Neural cell (in vitro differentiated cells): ENCODE measurements around the gene CFDP1. TPM values are rescaled to one million over a fixed set of nuclear protein-coding genes. Genes with fewer than 3 reads are reported as not detected.

Experiments used
- H2AFZ ChIP-seq: fragments of 200-600, 300-800 bp; sonication (generic), shearing (Covaris generic); 2 replicates; pipeline ENCODE4 v1.6.0; 2014; ENCODE audit warnings: low read depth, mild to moderate bottlenecking, antibody characterized with exemption, low read length, moderate library complexity
- H3F3A ChIP-seq: fragments of 200-600 bp; shearing (Covaris generic); 2 replicates; pipeline ENCODE4 v1.6.1; 2016; ENCODE audit warnings: mild to moderate bottlenecking, moderate library complexity, mixed read lengths, antibody characterized with exemption, low read length; ENCODE audit not compliant: insufficient read depth, poor library complexity, severe bottlenecking
- H3K27ac ChIP-seq: fragments of 200-600, 300-800 bp; sonication (generic), shearing (Covaris generic); 2 replicates; pipeline ENCODE4 v1.5.1; 2014; ENCODE audit warnings: mild to moderate bottlenecking, low read length, moderate library complexity
- H3K27me3 ChIP-seq: fragments of 300-800, 200-600 bp; sonication (generic), shearing (Covaris generic); 2 replicates; pipeline ENCODE4 v1.6.0; 2014; ENCODE audit warnings: mild to moderate bottlenecking, low read depth, low read length, moderate library complexity; ENCODE audit not compliant: insufficient read depth
- H3K36me3 ChIP-seq: fragments of 300-800, 200-600 bp; sonication (generic), shearing (Covaris generic); 2 replicates; pipeline ENCODE4 v1.5.1; 2014; ENCODE audit warnings: mild to moderate bottlenecking, antibody characterized with exemption, low read length, moderate library complexity; ENCODE audit not compliant: insufficient read depth
- H3K4me2 ChIP-seq: fragments of 300-800, 200-600 bp; sonication (generic), shearing (Covaris generic); 2 replicates; pipeline ENCODE4 v1.6.0; 2014; ENCODE audit warnings: mild to moderate bottlenecking, low read length
- H3K4me3 ChIP-seq: fragments of 300-800, 200-600 bp; sonication (generic), shearing (Covaris generic); 2 replicates; pipeline ENCODE4 v1.5.1; 2014; ENCODE audit warnings: mild to moderate bottlenecking, low read length, moderate library complexity
- H3K79me2 ChIP-seq: fragments of 200-600 bp; shearing (Covaris generic); replicated peaks from 2 replicates; pipeline ENCODE4 v1.6.0; 2014; ENCODE audit warnings: mild to moderate bottlenecking, low read length, moderate library complexity; ENCODE audit not compliant: insufficient read depth
- H3K9ac ChIP-seq: fragments of 300-800, 200-600 bp; sonication (generic), shearing (Covaris generic); 2 replicates; pipeline ENCODE4 v1.6.1; 2016; ENCODE audit warnings: mild to moderate bottlenecking, low read length, mixed read lengths
- H3K9me2 ChIP-seq: fragments of 200-600 bp; shearing (Covaris generic); 2 replicates; pipeline ENCODE4 v1.6.1; 2016; ENCODE audit warnings: mild to moderate bottlenecking, low read length, mixed read lengths; ENCODE audit not compliant: insufficient read depth
- H3K9me3 ChIP-seq: fragments of 200-600, 300-800 bp; sonication (generic), shearing (Covaris generic); 2 replicates; pipeline ENCODE4 v1.6.1; 2016; ENCODE audit warnings: mild to moderate bottlenecking, mixed run types, low read length, moderate library complexity, mixed read lengths
- H4K20me1 ChIP-seq: fragments of 200-600 bp; shearing (Covaris generic); 2 replicates; pipeline ENCODE4 v1.6.1; 2016; ENCODE audit warnings: mild to moderate bottlenecking, mixed run types; ENCODE audit not compliant: insufficient read depth
- CTCF ChIP-seq: fragments of 450-650 bp; IDR thresholded peaks from 2 replicates; pipeline ENCODE4 v1.5.1; 2014; ENCODE audit warnings: antibody characterized with exemption, mild to moderate bottlenecking, moderate library complexity; ENCODE audit not compliant: poor library complexity, severe bottlenecking
- EP300 ChIP-seq: fragments of 450-650 bp; conservative IDR thresholded peaks from 2 replicates; pipeline ENCODE4 v1.6.1; 2014; ENCODE audit warnings: antibody characterized with exemption, mild to moderate bottlenecking, moderate library complexity; ENCODE audit not compliant: poor library complexity, severe bottlenecking
- EZH2 ChIP-seq: fragments of 200-600, 300-800 bp; shearing (Covaris generic), sonication (generic); IDR thresholded peaks from 2 replicates; pipeline ENCODE4 v1.6.1; 2014; ENCODE audit warnings: antibody characterized with exemption, low read length, borderline replicate concordance, mild to moderate bottlenecking; ENCODE audit not compliant: insufficient read depth, poor library complexity, severe bottlenecking
- MXI1 ChIP-seq: fragments of 450-650 bp; conservative IDR thresholded peaks from 2 replicates; pipeline ENCODE4 v1.6.1; 2014; ENCODE audit warnings: antibody characterized with exemption, mild to moderate bottlenecking; ENCODE audit not compliant: poor library complexity, severe bottlenecking
- POLR2AphosphoS5 ChIP-seq: IDR thresholded peaks from 2 replicates; pipeline ENCODE4 v1.6.1; 2012
- RAD21 ChIP-seq: fragments of 450-650 bp; conservative IDR thresholded peaks from 2 replicates; pipeline ENCODE4 v1.6.1; 2014; ENCODE audit warnings: antibody characterized with exemption, mild to moderate bottlenecking, moderate library complexity
- REST ChIP-seq: IDR thresholded peaks from 2 replicates; pipeline ENCODE4 v1.6.1; 2012; ENCODE audit warnings: borderline replicate concordance
- SMC3 ChIP-seq: fragments of 450-650 bp; conservative IDR thresholded peaks from 2 replicates; pipeline ENCODE4 v1.6.1; 2014; ENCODE audit warnings: antibody characterized with exemption, mild to moderate bottlenecking, moderate library complexity; ENCODE audit not compliant: poor library complexity
- TAF1 ChIP-seq: IDR thresholded peaks from 2 replicates; pipeline ENCODE4 v1.6.1; 2012; ENCODE audit warnings: low read depth
- polyA plus RNA-seq: library from polyadenylated mRNA; depleted of rRNA; stranded (reverse); fragments of >200 nt; gene quantifications from 2 replicates; pipeline ENCODE4 v1.2.3, GENCODE V29; 2014

The CFDP1 gene
- polyA plus RNA-seq, 1 donor from 2014 or later, result 201 TPM

GRCh38 chr16:75445298-75445697, 12.0 kb upstream of the CFDP1 start:
- Histone ChIP-seq H3K36me3 (no peaks in the 10 kb centered on the region), H3K4me2 (no peak overlapping the region), H2AFZ (no peak overlapping the region)

GRCh38 chr16:75443298-75443697, 10.0 kb upstream of the CFDP1 start:
- Histone ChIP-seq H3K36me3 (no peaks in the 10 kb centered on the region), H3K9me3 (no peaks in the 10 kb centered on the region), H3K27ac (no peak overlapping the region), H3K4me3 (no peak overlapping the region), H4K20me1 (no peaks in the 10 kb centered on the region), H3K79me2 (no peaks in the 10 kb centered on the region), H3K9ac (no peak overlapping the region), H2AFZ (no peak overlapping the region), H3K4me2 (no peak overlapping the region), H3K9me2 (no peaks in the 10 kb centered on the region), H3F3A (no peaks in the 10 kb centered on the region), H3K27me3 (no peaks in the 10 kb centered on the region)
- TF ChIP-seq EP300, result no peak
- no peak for TF ChIP-seq REST
- no peak for TF ChIP-seq MXI1
- TF ChIP-seq RAD21, result no peak
- no peak for TF ChIP-seq SMC3
- no peak for TF ChIP-seq EZH2
- TF ChIP-seq POLR2AphosphoS5, result no peak

More at GRCh38 chr16:75445298-75445697, 12.0 kb upstream of the CFDP1 start:
- no peak overlapping the region for H3K9ac ChIP-seq
- H3F3A ChIP-seq, result no peaks in the 10 kb centered on the region
- H3K9me2 ChIP-seq, result no peaks in the 10 kb centered on the region
- no peak for TF ChIP-seq REST
- no peak for TF ChIP-seq POLR2AphosphoS5
- TF ChIP-seq RAD21, result no peak
- no peak for TF ChIP-seq MXI1
- TF ChIP-seq SMC3, result no peak
- TF ChIP-seq TAF1, result no peak
- TF ChIP-seq CTCF, result no peak
- no peak for TF ChIP-seq EZH2
- no peak for TF ChIP-seq EP300
- H3K79me2 ChIP-seq, result no peaks in the 10 kb centered on the region
- H3K27me3 ChIP-seq, result no peaks in the 10 kb centered on the region
- H3K4me3 ChIP-seq, result no peak overlapping the region
- no peaks in the 10 kb centered on the region for H3K9me3 ChIP-seq
- H3K27ac ChIP-seq, result no peak overlapping the region
- H4K20me1 ChIP-seq, result no peaks in the 10 kb centered on the region
